Fibroblast of the aortic adventitia (primary cell): Measurements from ENCODE around the gene NDUFAF8. TPM values are rescaled to one million over a fixed set of nuclear protein-coding genes. Genes with fewer than 3 reads are reported as not detected.
A peak's percentile ranks its signal among the peaks of the same experiment; 100 is the strongest.

Experiments
- DNase-seq: peaks from one replicate; pipeline ENCODE4 v3.0.0-alpha.2; 2010; ENCODE audit warnings: low read depth
- H3K4me3 ChIP-seq: 2 replicates; pipeline ENCODE4 v1.5.1; 2011; ENCODE audit warnings: low read depth, mild to moderate bottlenecking, control low read depth, low read length, moderate library complexity
- CTCF ChIP-seq: IDR thresholded peaks from 2 replicates; pipeline ENCODE4 v1.5.1; 2011; ENCODE audit warnings: mild to moderate bottlenecking, low read length, control low read depth, inconsistent platforms; ENCODE audit not compliant: insufficient read depth
- total RNA-seq: library from RNA; depleted of rRNA; stranded (reverse); fragments of >200 nt; gene quantifications from 2 replicates; pipeline ENCODE4 v1.2.3, GENCODE V29; 2012; ENCODE audit warnings: low replicate concordance

Gene NDUFAF8
- total RNA-seq, 1 donor = 27.4 TPM

GRCh38 chr17:81237591-81238489, 1.3 kb upstream of the NDUFAF8 start:
- DNase-seq = no peak
- TF ChIP-seq CTCF = no peak
- H3K4me3 ChIP-seq = peak overlapping the region; percentile 90

GRCh38 chr17:81238490-81238814, 666 bp upstream of the NDUFAF8 start:
- no peak for DNase-seq
- TF ChIP-seq CTCF = no peak
- H3K4me3 ChIP-seq = peak overlapping the region; percentile 90

DNA sequence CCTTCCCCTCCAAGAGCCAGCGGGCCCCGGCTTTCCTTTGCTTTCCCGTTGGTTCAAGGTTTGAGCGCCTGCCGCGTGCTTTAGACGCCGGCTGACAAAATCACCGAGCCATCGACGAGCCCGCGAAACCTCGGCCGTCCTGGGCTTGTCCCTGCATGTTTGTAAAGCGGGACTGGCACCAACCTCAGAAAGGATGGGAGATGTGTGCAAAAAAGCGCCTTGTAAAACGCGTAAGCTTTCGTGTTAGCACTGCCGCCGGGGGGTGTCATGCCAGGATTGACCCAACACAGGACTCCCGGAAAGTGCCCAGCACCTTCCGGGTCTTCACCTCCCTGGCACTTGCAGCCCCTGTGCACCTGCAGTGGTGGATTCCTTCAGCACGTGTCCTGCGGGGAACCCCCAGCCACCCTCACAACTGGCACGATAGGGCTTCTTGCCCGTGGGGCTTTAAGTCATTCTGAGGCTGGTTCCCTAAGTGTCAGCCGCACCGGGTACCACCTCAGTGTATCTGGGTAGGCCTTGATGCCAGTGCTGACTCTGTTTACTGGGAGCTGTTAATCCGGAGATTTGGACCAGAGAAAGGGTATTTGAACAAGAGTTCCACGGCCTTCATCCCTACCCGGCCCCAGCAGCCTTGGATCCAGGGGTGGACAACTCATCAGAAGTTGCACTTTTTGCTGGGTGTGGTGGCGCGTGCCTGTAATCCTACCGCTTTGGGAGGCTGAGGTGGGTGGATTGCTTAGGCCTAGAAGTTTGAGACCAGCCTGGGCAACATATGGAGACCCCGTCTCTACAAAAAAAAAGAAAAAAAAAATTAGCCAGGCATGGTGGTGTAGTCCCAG, 817 bp downstream of the NDUFAF8 start:
- no peak for TF ChIP-seq CTCF
- H3K4me3 ChIP-seq = peak overlapping the region; percentile 80
- no peak for DNase-seq

DNA sequence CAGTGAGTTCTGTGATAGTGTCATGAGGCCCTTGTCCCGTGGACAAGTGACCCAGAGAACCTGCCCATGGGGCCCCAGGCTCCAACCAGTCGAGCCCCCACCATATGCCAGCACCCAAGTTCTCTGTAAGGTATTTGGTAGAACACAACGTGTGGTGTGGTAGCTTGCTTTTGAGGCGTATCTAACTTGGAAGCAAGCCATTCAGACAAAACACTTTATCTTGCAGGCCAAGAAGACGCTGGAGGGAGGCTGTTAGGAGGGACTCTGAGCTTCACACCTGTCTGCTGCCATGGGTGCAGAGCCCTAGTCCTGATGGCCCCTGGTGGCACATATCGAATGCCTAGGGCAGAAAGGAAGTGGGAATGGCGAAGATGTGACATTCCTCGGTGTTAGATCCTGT, 1.6 kb downstream of the NDUFAF8 start:
- DNase-seq = no peak
- peak overlapping the region; percentile 80 for H3K4me3 ChIP-seq

DNA sequence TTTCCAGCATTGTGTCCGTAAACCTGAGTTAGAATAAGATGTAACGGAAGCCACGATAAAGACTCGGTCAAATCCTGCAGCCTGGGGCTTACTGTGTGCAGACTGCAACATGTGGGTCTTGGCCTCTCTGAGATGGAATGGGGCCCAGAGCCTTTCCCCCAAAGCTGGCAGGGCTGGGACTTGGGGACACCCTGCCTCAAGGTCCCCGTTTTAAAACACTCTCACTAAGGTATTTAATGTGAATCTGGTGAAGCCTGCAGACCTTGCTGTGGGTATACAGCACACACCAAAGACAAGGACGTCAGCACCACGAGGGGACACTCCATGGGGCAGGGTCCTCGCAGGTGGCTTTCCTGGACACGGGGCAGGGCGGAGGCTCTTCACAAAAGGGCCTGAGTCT, 2.1 kb downstream of the NDUFAF8 start:
- no peak for TF ChIP-seq CTCF

More for the DNA sequence above, 1.6 kb downstream of the NDUFAF8 start:
- no peak for TF ChIP-seq CTCF

GRCh38 chr17:81241648-81242420, 2.7 kb downstream of the NDUFAF8 start:
- H3K4me3 ChIP-seq = no peak overlapping the region
- TF ChIP-seq CTCF = peak; percentile 79
- DNase-seq = peak; percentile 36

More for the DNA sequence above, 2.1 kb downstream of the NDUFAF8 start:
- no peak overlapping the region for H3K4me3 ChIP-seq
- DNase-seq = no peak
